Measurements from ENCODE around the gene OR5K3.
"Not testable (repeated sequence)": the region's sequence is repeated elsewhere in the genome, so short reads cannot be mapped to it uniquely, and the experiment has no call there.

The OR5K3 gene, protein sequence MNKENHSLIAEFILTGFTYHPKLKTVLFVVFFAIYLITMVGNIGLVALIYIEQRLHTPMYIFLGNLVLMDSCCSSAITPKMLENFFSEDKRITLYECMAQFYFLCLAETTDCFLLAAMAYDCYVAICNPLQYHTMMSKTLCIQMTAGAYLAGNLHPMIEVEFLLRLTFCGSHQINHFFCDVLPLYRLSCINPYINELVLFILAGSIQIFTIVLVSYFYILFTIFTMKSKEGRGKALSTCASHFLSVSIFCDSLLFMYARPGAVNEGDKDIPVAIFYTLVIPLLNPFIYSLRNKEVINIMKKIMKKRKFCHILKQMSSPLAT

GRCh38 chr3:98390366-98390765 is at the start of gene OR5K3:
Gene OR5K3, plus strand, starts transcription at chr3:98390666. Its CDS starts 0 bp downstream, at chr3:98390666.
- DNase-seq (ENCODE audit: low spot score): no peak
- FAIRE-seq: no peak

DNA sequence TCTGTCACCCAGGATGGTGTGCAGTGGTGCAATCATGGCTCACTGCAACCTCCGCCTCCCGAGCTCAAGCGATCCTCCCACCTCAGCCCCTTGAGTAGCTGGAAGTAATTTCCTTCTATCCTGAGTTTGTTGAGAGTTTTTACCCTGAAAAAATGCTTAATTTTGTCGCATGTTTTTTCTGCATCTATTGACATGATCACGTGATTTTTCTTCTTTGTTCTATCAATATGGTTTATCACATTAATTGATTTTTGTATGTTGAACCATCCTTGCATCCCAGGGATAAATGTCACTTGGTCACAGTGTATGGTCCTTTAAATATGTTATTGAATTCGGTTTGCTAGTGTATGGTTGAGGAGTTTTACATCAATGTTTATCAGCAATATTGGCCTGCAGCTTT is 48.7 kb upstream of the OR5K3 start:
- DNase-seq (ENCODE audit: low spot score): no peak
- FAIRE-seq: no peak

GRCh38 chr3:98343647-98344507 is 46.6 kb upstream of the OR5K3 start:
- no peak for FAIRE-seq

GRCh38 chr3:98350082-98350481 is 40.4 kb upstream of the OR5K3 start:
- DNase-seq (ENCODE audit: low spot score) (no peak), FAIRE-seq (no peak)

More at GRCh38 chr3:98343647-98344507, 46.6 kb upstream of the OR5K3 start:
- peak; percentile 29 for DNase-seq (ENCODE audit: low spot score)

DNA sequence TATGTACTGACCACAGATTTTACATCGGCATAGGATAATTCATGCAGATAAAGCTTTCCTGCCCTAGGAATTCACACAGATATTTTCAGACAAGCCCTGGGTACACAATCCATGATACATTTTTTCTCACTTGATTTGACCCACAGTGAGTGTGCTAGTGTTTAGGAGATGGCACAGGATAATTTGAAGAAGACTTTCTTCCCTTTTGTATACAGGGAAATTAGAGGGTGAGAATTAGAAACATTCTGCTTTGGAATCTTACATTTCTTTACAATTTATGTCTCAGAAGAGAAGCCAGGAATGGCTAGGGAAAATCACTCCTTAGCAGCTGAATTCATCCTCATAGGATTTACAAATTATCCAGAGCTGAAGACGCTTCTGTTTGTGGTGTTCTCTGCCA is 36.9 kb upstream of the OR5K3 start, which contains the start of gene OR5K4:
Gene OR5K4 (plus strand): TSS at position 301 of the 400 bp plus-strand sequence. CDS start 0 bp downstream, at position 301.
- FAIRE-seq: no peak
- DNase-seq (ENCODE audit: low spot score): no peak

- FAIRE-seq (no peak), DNase-seq (ENCODE audit: low spot score) (no peak)
Observed at GRCh38 chr3:98359250-98359649, 31.2 kb upstream of the OR5K3 start.

GRCh38 chr3:98359993-98360675 is 30.3 kb upstream of the OR5K3 start:
- no peak for FAIRE-seq
- DNase-seq (ENCODE audit: low spot score): no peak

DNA sequence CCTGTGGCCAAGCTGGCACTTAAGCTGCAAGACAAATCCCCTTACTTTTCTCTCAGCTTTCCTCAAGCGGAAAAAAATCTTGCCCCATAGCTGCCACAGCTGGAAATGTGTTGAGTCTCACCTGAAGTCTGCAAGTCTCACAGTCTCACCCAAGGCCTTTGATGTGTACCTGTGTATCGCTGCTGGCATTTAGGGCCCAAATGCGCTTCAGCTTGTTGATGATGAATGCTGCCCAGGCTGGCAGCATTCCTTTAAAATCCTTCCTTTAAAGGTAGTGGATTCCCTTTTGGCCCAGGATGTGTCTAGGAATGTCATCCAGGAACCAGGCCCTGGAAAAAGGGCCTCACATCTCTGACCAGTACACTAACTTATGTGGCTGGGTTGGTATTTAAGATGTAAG is 29.8 kb upstream of the OR5K3 start:
- DNase-seq (ENCODE audit: low spot score): no peak
- FAIRE-seq: no peak

DNA sequence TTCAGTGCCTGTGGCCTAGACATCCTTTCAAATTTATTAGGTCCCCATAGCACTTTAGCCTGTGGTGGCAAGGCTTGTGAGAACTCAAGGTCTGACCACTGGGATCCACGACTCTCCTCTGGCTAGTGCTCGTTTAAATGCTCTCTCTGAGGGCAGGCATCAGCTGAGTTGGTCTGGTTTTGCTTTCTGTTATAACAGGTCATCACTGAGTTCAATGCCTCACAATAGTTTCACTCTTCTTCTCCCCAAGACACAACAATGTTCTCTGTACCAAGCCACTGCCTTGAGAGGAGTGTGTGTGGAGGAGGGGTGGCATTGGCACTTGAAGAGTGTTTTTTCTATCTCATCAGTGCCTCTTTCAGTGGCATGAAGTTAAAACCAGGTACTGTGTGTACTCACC is 29.2 kb upstream of the OR5K3 start:
- FAIRE-seq: no peak
- no peak for DNase-seq (ENCODE audit: low spot score)

DNA sequence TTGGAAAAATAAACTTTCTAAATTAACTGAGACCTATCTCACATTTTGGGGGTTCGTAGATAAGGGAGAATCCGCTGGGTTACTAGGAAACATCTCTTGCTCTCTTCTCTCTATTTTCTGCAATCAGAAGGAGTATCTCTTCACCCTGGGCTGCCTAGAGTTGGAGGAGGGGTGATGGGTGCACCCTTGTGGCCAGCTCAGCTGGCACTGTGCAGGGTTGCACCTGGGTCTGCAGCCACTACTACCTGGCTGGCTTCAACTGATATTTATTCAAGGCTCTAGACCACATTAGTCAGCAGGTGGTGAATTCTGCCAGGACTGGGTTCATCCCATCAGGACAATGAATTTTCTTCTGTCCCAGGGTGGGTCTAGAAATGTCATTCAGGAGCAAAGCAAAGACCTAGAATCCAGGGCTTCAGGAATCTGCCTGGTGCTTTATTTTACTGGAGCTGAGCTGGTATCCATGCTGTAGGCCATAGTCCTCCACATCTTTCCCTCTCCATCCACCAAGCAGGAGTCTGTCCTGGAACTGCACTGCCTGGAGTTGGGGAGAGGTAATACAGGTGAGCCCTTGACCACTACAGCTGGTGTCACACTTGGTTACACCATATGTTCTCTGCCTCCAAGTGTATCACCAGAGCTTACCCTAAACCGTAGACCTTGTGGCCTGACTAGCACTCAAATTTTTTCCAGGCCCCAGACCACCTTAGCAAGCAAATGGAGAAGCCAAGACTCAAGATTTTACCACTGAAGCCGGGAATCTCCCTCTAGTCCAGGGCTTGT is 22.8 kb upstream of the OR5K3 start:
- DNase-seq (ENCODE audit: low spot score) (no peak), FAIRE-seq (no peak)

GRCh38 chr3:98371186-98371585 is 19.3 kb upstream of the OR5K3 start:
- DNase-seq (ENCODE audit: low spot score) (no peak), FAIRE-seq (no peak)

DNA sequence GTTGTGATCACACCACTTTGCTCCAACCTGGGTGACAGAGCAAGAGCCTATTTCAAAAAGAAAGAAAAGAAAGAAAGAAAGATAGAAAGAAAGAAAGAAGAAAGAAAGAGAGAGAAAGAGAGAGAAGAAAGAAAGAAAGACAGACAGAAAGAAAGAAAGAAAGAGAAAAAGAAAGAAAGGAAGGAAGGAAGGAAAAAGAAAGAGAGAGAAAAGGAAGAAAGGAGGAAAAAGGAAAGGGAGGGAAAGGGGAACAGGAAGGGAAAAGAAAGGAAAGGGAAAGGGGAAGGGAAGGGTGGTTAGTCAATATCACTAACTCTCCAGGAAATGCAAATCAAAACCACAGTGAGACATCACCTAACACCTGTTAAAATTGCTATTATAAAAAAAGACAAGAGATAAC is 18.6 kb upstream of the OR5K3 start:
- FAIRE-seq: no peak

GRCh38 chr3:98372445-98372844 is 18.0 kb upstream of the OR5K3 start:
- DNase-seq (ENCODE audit: low spot score): no peak
- FAIRE-seq: no peak

More for the DNA sequence above, 18.6 kb upstream of the OR5K3 start:
- DNase-seq (ENCODE audit: low spot score): no peak

DNA sequence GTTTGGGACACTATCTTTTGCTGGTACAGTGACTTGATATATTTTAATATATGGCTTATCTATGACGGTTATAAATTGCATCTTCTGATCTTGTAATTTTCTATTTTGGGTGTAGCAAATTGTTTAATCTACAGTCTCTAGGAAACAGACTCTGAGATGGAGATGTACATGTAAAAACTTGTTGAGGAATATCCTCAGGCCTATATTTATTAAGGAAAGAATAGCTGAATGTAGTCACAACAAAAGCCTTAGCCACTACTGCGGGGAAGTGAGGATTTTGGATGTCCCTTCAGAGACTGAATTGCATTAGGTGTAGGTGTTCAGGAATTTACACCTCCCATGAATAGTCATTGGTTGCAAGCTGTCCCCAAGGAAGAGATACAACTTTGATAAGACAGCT is 13.8 kb upstream of the OR5K3 start:
- no peak for DNase-seq (ENCODE audit: low spot score)
- no peak for FAIRE-seq

DNA sequence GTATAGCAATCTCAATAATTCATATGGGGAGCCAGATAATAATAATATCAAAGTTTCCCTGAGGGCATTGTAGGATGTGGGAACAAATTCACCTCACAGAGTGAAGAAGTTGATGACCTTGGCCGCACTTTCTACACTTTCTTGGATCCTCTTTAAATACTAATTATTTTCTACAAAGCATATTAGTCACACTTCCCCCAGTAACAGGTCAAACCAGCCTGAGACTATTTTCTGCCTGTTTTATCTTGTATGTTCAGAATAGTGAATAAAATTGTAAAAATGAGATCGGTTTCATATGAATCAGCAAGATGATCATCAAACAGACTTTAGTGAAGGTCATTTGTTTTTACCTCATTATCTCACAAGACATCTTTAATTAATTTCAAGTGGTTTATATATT is 2.3 kb upstream of the OR5K3 start:
- FAIRE-seq: no peak
- DNase-seq (ENCODE audit: low spot score): no peak

- FAIRE-seq (no peak), DNase-seq (ENCODE audit: low spot score) (no peak)
Observed at GRCh38 chr3:98395101-98395500, 4.6 kb downstream of the OR5K3 start.

DNA sequence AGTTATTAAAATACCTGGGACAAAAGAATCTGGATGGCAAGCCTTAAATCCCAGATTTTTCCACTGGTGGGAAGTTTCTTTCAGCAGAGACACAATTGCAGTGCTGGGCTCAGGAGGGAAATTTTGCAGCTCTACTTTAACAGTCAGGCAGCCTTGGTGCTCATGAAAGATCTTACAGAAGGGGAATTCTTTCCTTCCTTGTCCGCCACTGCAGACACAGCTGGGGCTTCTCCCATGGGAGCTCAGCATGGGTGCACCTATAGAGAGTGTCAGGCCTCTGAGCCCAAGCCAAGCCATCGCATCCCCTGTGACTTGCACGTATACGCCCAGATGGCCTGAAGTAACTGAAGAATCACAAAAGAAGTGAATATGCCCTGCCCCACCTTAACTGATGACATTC is 6.0 kb downstream of the OR5K3 start:
- not testable (repeated sequence) for FAIRE-seq; DNase-seq (ENCODE audit: low spot score)

- FAIRE-seq: no peak
Observed at GRCh38 chr3:98398513-98398912, 8.0 kb downstream of the OR5K3 start.

GRCh38 chr3:98402507-98402906 is 12.0 kb downstream of the OR5K3 start:
- DNase-seq (ENCODE audit: low spot score) (no peak), FAIRE-seq (no peak)

More at GRCh38 chr3:98398513-98398912, 8.0 kb downstream of the OR5K3 start:
- no peak for DNase-seq (ENCODE audit: low spot score)

DNA sequence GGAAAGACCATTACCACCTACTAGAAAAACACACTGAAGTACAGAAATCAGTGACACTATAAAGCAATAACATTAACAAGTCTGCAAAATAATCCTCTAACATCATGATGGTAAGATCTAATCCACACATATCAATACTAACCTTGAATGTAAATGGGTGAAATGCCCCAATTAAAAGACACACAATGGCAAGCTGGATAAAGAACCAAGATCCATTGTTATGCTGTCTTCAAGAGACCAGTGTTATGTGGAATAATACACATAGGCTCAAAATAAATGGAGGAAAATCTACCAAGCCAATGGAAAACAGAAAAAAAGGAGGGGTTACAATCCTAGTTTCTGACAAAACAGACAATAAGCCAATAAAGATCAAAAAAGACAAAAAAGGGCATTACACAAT is 13.5 kb downstream of the OR5K3 start:
- DNase-seq (ENCODE audit: low spot score) (no peak), FAIRE-seq (no peak)

DNA sequence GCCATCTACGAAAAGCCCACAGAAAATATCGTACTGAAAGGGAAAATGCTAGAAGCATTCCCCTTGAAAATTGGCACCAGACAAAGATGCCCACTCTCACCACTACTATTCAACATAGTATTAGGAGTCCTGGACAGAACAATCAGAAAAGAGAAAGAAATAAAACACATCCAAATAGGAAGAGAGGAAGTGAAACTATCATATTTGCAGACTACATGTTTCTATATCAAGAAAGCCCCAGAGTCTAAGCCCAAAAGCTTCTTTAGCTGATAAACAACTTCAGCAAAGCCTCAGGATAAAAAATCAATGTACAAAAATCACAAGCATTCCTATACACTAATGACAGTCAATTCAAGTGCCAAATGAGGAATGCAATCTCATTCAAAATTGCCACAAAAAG is 15.6 kb downstream of the OR5K3 start:
- DNase-seq (ENCODE audit: low spot score) (no peak), FAIRE-seq (no peak)
